Fibroblast of villous mesenchyme (primary cell): Measurements from ENCODE around the gene TBC1D22A. TPM values are rescaled to one million over a fixed set of nuclear protein-coding genes. Genes with fewer than 3 reads are reported as not detected.

Experiments used
- DNase-seq: peaks from one replicate; pipeline ENCODE4 v3.0.0-alpha.2; 2010; ENCODE audit warnings: low read depth
- H3K4me3 ChIP-seq: 2 replicates; pipeline ENCODE4 v1.5.1; 2011; ENCODE audit warnings: low read depth, mild to moderate bottlenecking, low read length
- CTCF ChIP-seq: IDR thresholded peaks from 2 replicates; pipeline ENCODE4 v1.5.1; 2012; ENCODE audit warnings: low read depth, mild to moderate bottlenecking, low read length; ENCODE audit not compliant: insufficient read depth
- total RNA-seq: library from RNA; depleted of rRNA; stranded (reverse); fragments of >200 nt; gene quantifications from 2 replicates; pipeline ENCODE4 v1.2.3, GENCODE V29; 2012

Gene TBC1D22A
- total RNA-seq, 1 donor: 12.5 TPM

GRCh38 chr22:47201186-47201995, 438.9 kb downstream of the TBC1D22A start:
- no peak for TF ChIP-seq CTCF
- DNase-seq: no peak
- H3K4me3 ChIP-seq: no peak overlapping the region

GRCh38 chr22:47201996-47202818, 439.8 kb downstream of the TBC1D22A start:
- no peak for DNase-seq
- no peak overlapping the region for H3K4me3 ChIP-seq
- no peak for TF ChIP-seq CTCF

- DNase-seq: no peak
Measured at GRCh38 chr22:47202819-47203553, 440.5 kb downstream of the TBC1D22A start.

GRCh38 chr22:47203554-47203991, 441.1 kb downstream of the TBC1D22A start:
- no peak for TF ChIP-seq CTCF
- H3K4me3 ChIP-seq: no peak overlapping the region
- no peak for DNase-seq

More at GRCh38 chr22:47202819-47203553, 440.5 kb downstream of the TBC1D22A start:
- H3K4me3 ChIP-seq: no peak overlapping the region
- TF ChIP-seq CTCF: no peak

- DNase-seq: no peak
- no peak for TF ChIP-seq CTCF
- H3K4me3 ChIP-seq: no peak overlapping the region
Measured at GRCh38 chr22:47204002-47204979, 441.8 kb downstream of the TBC1D22A start.
